AG09319 (cell line): ENCODE data around the gene VEZT.

ENCODE experiments used
- DNase-seq: peaks from one replicate; pipeline ENCODE4 v3.0.0-alpha.2; 2010; ENCODE audit warnings: low read depth; ENCODE audit errors: extremely low read depth
- CTCF ChIP-seq: IDR thresholded peaks from 2 replicates; pipeline ENCODE4 v1.5.1; 2011; ENCODE audit warnings: low read depth, mild to moderate bottlenecking, inconsistent platforms, low read length, moderate library complexity

Gene VEZT

GRCh38 chr12:95214466-95214865 is 3.1 kb upstream of the VEZT start:
- no peak for TF ChIP-seq CTCF
- DNase-seq = no peak

GRCh38 chr12:95215949-95216348 is 1.7 kb upstream of the VEZT start:
- no peak for TF ChIP-seq CTCF
- DNase-seq = no peak

- DNase-seq = no peak
- no peak for TF ChIP-seq CTCF
Observed at GRCh38 chr12:95216711-95217376, 763 bp upstream of the VEZT start.

GRCh38 chr12:95218150-95219133 is 835 bp downstream of the VEZT start:
- no peak for DNase-seq
- no peak for TF ChIP-seq CTCF

- DNase-seq = no peak
- TF ChIP-seq CTCF = no peak
Observed at GRCh38 chr12:95220190-95220589, 2.6 kb downstream of the VEZT start.

GRCh38 chr12:95220726-95221125 is 3.1 kb downstream of the VEZT start:
- no peak for DNase-seq
- TF ChIP-seq CTCF = no peak
